GM10847 (cell line): ENCODE data around the gene MRPL28.

ENCODE experiments used
- POLR2A ChIP-seq: IDR thresholded peaks from 2 replicates; pipeline ENCODE4 v1.6.1; 2011; ENCODE audit not compliant: insufficient read length; ENCODE audit errors: extremely low read depth

The MRPL28 gene

DNA sequence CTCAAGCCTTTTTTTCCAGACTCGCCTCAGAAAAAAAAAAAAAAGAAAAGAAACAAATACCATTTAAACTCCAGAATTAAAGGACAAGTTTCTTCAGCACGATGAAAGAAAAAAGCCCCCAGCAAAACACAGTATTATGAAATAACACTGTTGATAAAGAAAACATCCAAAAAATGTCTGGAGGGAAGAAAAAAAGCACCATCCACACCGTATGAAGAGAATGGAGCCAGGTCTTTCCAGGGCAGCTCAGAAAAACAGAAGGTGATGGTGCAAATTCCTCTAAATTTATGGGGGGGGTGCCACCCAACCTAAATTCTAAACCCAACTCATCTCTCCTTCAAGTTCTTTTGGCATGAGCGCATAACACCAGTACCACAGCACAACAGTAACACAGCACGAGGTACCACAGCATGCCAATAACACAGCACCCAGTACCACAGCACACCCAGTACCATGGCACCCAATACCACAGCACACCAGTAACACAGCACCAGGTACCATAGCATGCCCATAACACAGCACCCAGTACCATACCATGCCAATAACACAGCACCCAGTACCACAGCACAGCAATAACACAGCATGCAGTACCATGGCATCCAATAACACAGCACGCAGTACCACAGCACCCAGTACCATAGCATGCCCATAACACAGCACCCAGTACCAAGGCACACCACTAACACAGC, 36.8 kb downstream of the MRPL28 start:
- TF ChIP-seq POLR2A = no peak

- no peak for TF ChIP-seq POLR2A
Measured at GRCh38 chr16:330741-331140, 39.6 kb downstream of the MRPL28 start.

- TF ChIP-seq POLR2A = no peak
Measured at GRCh38 chr16:325375-326145, 44.8 kb downstream of the MRPL28 start.

DNA sequence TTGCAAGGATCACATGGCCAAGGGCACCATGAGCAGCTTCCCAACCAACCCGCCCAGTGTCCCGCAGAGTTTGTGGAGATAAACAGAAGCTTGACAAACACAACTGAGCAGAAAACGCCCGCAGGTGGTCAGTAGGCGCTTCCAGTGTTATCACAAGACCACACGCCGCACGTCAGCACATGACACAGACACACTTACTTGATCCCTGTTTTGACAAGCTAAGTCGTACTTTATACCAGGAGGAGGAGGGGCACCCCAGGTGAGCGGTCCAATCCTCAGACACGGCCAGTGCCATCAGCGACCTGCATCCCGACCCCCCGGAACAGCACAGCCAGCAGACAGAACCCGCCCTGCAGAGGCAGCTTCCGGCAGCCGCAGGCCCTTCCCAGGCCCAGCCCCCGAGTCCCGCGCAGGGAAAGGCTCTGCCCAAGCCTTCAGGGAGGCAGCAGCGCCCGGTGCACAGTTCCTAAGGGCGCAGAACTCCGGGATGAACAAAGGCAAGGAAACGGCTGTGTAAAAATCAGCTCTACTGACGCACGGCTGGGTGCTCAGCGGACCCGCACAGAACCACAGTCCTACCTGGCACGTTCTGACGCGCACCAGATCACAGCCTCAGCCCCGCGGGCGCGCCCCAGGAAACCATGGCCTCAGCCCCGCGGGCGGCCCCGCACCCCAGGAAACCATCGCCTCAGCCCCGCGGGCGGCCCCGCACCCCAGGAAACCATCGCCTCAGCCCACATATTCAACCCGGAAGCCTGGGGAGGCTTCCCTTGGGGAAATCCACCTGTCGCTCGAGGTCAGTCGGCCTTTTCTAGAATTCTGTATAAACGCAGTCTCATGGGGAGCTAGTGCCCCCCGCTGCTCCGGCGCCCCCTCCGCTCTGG, 45.6 kb downstream of the MRPL28 start:
- TF ChIP-seq POLR2A = no peak

GRCh38 chr16:324201-324450, 46.2 kb downstream of the MRPL28 start:
- TF ChIP-seq POLR2A = no peak

DNA sequence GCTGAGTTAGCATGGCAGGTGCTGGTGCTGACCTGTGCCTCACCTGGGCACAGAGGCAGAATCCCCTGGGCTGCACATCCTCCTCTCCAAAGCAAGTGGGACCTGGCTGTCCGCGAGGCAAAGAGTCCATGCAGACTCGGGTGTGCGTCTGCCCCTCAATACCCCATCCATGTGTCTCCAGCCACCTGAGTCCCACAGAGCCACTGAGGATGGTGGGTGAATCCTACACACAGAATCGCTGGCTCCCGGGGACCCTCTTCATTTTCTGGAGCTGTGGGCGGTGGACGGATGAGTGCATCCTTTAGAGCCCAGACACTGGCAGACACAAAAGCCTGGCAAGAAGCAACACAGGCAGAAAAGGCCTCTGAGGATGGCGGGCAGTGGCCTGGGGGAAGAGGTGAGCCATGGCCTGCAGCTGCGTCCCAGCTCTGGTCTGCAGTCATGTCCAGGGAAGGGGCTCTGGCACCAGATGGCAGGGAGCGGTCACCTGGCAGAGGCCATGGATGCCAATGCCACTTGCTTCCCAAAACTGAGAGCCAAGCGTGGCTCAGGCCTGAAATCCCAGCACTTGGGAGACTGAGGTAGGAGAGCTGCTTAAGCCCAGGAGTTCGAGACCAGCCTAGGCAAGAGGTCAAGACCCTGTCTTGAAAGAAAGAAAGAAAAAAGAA, 47.7 kb downstream of the MRPL28 start:
- no peak for TF ChIP-seq POLR2A

- no peak for TF ChIP-seq POLR2A
Measured at GRCh38 chr16:321532-321931, 48.8 kb downstream of the MRPL28 start.

- no peak for TF ChIP-seq POLR2A
Measured at GRCh38 chr16:320206-320605, 50.1 kb downstream of the MRPL28 start.

DNA sequence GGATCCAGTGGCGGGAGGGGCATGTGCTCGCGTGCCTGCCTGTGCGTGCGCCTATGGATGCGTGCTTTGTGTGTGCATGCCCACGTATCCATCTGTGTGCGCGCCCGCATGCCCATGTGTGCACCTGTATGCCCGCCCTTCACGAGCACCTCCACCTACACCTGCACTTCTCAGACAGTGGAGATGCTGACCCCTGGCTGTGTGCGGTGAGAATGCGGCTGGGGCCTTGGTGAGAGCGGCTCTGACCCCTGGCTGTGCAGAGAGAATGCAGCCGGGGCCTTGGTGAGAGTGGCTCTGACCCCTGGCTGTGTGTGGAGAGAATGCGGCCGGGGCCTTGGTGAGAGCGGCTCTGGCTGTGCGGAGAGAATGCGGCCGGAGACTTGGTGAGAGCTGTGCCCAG, 51.7 kb downstream of the MRPL28 start:
- no peak for TF ChIP-seq POLR2A

DNA sequence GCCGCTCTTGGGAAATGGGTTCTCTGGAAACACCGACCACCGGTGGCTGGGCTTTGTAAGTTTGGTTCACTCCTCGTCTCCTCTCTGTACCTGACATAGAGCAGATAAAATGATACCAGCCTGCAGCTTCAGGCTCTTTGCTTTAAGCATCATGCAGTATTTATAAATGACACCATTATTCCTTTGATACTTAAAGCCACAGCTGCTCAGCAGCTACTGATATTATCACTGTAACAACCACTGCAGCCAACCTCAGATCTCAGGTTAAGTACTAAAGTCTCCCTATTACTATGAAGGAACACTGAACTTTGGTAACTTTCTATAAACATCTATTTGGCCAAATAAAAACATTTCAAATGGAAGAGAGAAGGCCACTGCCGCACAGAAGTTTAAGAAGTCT, 52.8 kb downstream of the MRPL28 start:
- no peak for TF ChIP-seq POLR2A
